Calu3 (cell line): ENCODE data around the gene CERKL. TPM values are rescaled to one million over a fixed set of nuclear protein-coding genes. Genes with fewer than 3 reads are reported as not detected.

ENCODE experiments used
- BruUV-seq: library from RNA; stranded (reverse); fragments of 400-500 nt; replicated peaks from 2 replicates; lab custom pipeline; 2021; lab: Mats Ljungman, UMichigan
- CTCF ChIA-PET: fragments of 300-600 bp; sonication (Branson Sonifier 250); formaldehyde crosslinking; loops from one replicate; lab custom pipeline; 2022; ENCODE audit warnings: antibody characterized with exemption; lab: Charles Lee
- DNase-seq: peaks from one replicate; pipeline ENCODE4 v3.0.0; 2022
- H3K27ac Mint-ChIP-seq: one replicate; pipeline ENCODE4 v1.8.0; 2022; ENCODE audit warnings: mixed read lengths; ENCODE audit not compliant: unreplicated experiment
- H3K27me3 Mint-ChIP-seq: one replicate; pipeline ENCODE4 v1.8.0; 2022; ENCODE audit warnings: mixed read lengths; ENCODE audit not compliant: unreplicated experiment
- H3K36me3 Mint-ChIP-seq: one replicate; pipeline ENCODE4 v1.8.0; 2022; ENCODE audit warnings: mild to moderate bottlenecking, moderate library complexity, mixed read lengths; ENCODE audit not compliant: insufficient read depth, unreplicated experiment
- H3K4me1 Mint-ChIP-seq: one replicate; pipeline ENCODE4 v1.8.0; 2022; ENCODE audit warnings: mild to moderate bottlenecking, low read depth, mixed read lengths; ENCODE audit not compliant: unreplicated experiment
- H3K4me3 Mint-ChIP-seq: one replicate; pipeline ENCODE4 v1.8.0; 2022; ENCODE audit warnings: mild to moderate bottlenecking, low read depth, moderate library complexity, mixed read lengths; ENCODE audit not compliant: unreplicated experiment
- H3K9me3 Mint-ChIP-seq: one replicate; pipeline ENCODE4 v1.8.0; 2022; ENCODE audit warnings: low read depth, mixed read lengths; ENCODE audit not compliant: unreplicated experiment
- CTCF ChIP-seq: fragments of 200-600 bp; IDR thresholded peaks from one replicate; pipeline ENCODE4 v1.8.0; 2022; ENCODE audit warnings: antibody characterized with exemption; ENCODE audit not compliant: unreplicated experiment
- intact Hi-C: fragments of 100-400 bp; cut with micrococcal nuclease; formaldehyde crosslinking; loops from one replicate; pipeline ENCODE4 v1.10.0; 2022; ENCODE audit not compliant: unreplicated experiment
- total RNA-seq: library from RNA; stranded (reverse); gene quantifications from 2 replicates; pipeline ENCODE4 v1.2.3, GENCODE V29; 2022

CERKL gene
- total RNA-seq, 1 experiment from 2014 or later = 1.1 TPM

- Mint-ChIP-seq H3K9me3 (no peaks in the 10 kb centered on the region), H3K27me3 (no peaks in the 10 kb centered on the region), H3K36me3 (no peaks in the 10 kb centered on the region), H3K4me3 (no peak overlapping the region), H3K27ac (no peak overlapping the region), H3K4me1 (no peaks in the 10 kb centered on the region)
- CTCF ChIA-PET = no interaction called here
- DNase-seq = no peak
- no TSS peak for BruUV-seq
- intact Hi-C loops = no loop called here
- TF ChIP-seq CTCF = no peak
Measured at GRCh38 chr2:181523756-181524155, 133.1 kb downstream of the CERKL start.

GRCh38 chr2:181520253-181520652 lies 136.7 kb downstream of the CERKL start:
- intact Hi-C loops = no loop called here
- no peaks in the 10 kb centered on the region for H3K4me1 Mint-ChIP-seq
- no peak overlapping the region for H3K27ac Mint-ChIP-seq
- no peak for TF ChIP-seq CTCF
- H3K4me3 Mint-ChIP-seq = no peak overlapping the region
- H3K36me3 Mint-ChIP-seq = no peaks in the 10 kb centered on the region
- CTCF ChIA-PET = no interaction called here
- BruUV-seq = no TSS peak
- H3K27me3 Mint-ChIP-seq = no peaks in the 10 kb centered on the region
- no peaks in the 10 kb centered on the region for H3K9me3 Mint-ChIP-seq
- no peak for DNase-seq

- intact Hi-C loops = no loop called here
- no peak for DNase-seq
- CTCF ChIA-PET = interaction anchor here (0.7 kb wide), 1 partner anchor 97 kb away, joined by 3 read pairs; no protein-coding TSS in a partner anchor
Measured at GRCh38 chr2:181517685-181518301, 139.1 kb downstream of the CERKL start.

GRCh38 chr2:181516992-181517391 lies 139.9 kb downstream of the CERKL start:
- BruUV-seq = no TSS peak
- Mint-ChIP-seq H3K9me3 (no peaks in the 10 kb centered on the region), H3K27ac (no peak overlapping the region), H3K4me3 (no peak overlapping the region), H3K4me1 (no peaks in the 10 kb centered on the region), H3K27me3 (no peaks in the 10 kb centered on the region), H3K36me3 (no peaks in the 10 kb centered on the region)
- CTCF ChIA-PET = no interaction called here
- TF ChIP-seq CTCF = no peak
- intact Hi-C loops = no loop called here
- no peak for DNase-seq

More at GRCh38 chr2:181517685-181518301, 139.1 kb downstream of the CERKL start:
- Mint-ChIP-seq H3K27ac (no peak overlapping the region), H3K4me3 (no peak overlapping the region), H3K36me3 (no peaks in the 10 kb centered on the region), H3K4me1 (no peaks in the 10 kb centered on the region), H3K27me3 (no peaks in the 10 kb centered on the region), H3K9me3 (no peaks in the 10 kb centered on the region)
- no peak for TF ChIP-seq CTCF
- BruUV-seq = no TSS peak
